ENCODE results near the gene SMOC2.
A peak's percentile ranks its signal among the peaks of the same experiment; 100 is the strongest.

SMOC2 gene

GRCh38 chr6:168647271-168647670 lies 206.3 kb downstream of the SMOC2 start:
- no peak for DNase-seq
- TF ChIP-seq CTCF (IDR thresholded peaks at IDR 0.05) = no peak
- peaks cover 58% of the 10 kb centered on the region for H3K4me1 Mint-ChIP-seq
- peaks cover 3% of the 10 kb centered on the region for H3K27me3 Mint-ChIP-seq (ENCODE audit: low read depth, poor library complexity)
- no peaks in the 10 kb centered on the region for H3K9me3 Mint-ChIP-seq
- no peaks in the 10 kb centered on the region for H3K36me3 Mint-ChIP-seq (ENCODE audit: low read depth)
- no peak overlapping the region for H3K4me3 Mint-ChIP-seq
- H3K27ac Mint-ChIP-seq = peak overlapping the region; percentile 39

GRCh38 chr6:168648240-168649125 lies 207.5 kb downstream of the SMOC2 start:
- DNase-seq = no peak
- peak overlapping the region; percentile 4 for H3K27ac Mint-ChIP-seq

GRCh38 chr6:168649209-168649608 lies 208.2 kb downstream of the SMOC2 start:
- Mint-ChIP-seq H3K27ac (no peak overlapping the region), H3K9me3 (no peaks in the 10 kb centered on the region), H3K4me3 (no peak overlapping the region), H3K36me3 (ENCODE audit: low read depth) (peaks cover 4% of the 10 kb centered on the region), H3K27me3 (ENCODE audit: low read depth, poor library complexity) (peaks cover 3% of the 10 kb centered on the region), H3K4me1 (peaks cover 52% of the 10 kb centered on the region)
- no peak for TF ChIP-seq CTCF (IDR thresholded peaks at IDR 0.05)
- DNase-seq = no peak

More at GRCh38 chr6:168648240-168649125, 207.5 kb downstream of the SMOC2 start:
- no peaks in the 10 kb centered on the region for H3K9me3 Mint-ChIP-seq
- H3K36me3 Mint-ChIP-seq (ENCODE audit: low read depth) = peaks cover 4% of the 10 kb centered on the region
- no peak overlapping the region for H3K4me3 Mint-ChIP-seq
- H3K4me1 Mint-ChIP-seq = peaks cover 54% of the 10 kb centered on the region
- TF ChIP-seq CTCF (IDR thresholded peaks at IDR 0.05) = no peak
- peaks cover 3% of the 10 kb centered on the region for H3K27me3 Mint-ChIP-seq (ENCODE audit: low read depth, poor library complexity)

GRCh38 chr6:168650671-168651111 lies 209.7 kb downstream of the SMOC2 start:
- H3K27ac Mint-ChIP-seq = no peak overlapping the region
- H3K4me3 Mint-ChIP-seq = no peak overlapping the region
- H3K9me3 Mint-ChIP-seq = peaks cover 2% of the 10 kb centered on the region
- no peak for TF ChIP-seq CTCF (IDR thresholded peaks at IDR 0.05)
- peaks cover 4% of the 10 kb centered on the region for H3K36me3 Mint-ChIP-seq (ENCODE audit: low read depth)
- no peak for DNase-seq
- H3K4me1 Mint-ChIP-seq = peaks cover 50% of the 10 kb centered on the region
- peaks cover 3% of the 10 kb centered on the region for H3K27me3 Mint-ChIP-seq (ENCODE audit: low read depth, poor library complexity)

- Mint-ChIP-seq H3K36me3 (ENCODE audit: low read depth) (peaks cover 30% of the 10 kb centered on the region), H3K27ac (no peak overlapping the region), H3K27me3 (ENCODE audit: low read depth, poor library complexity) (no peaks in the 10 kb centered on the region), H3K4me3 (no peak overlapping the region), H3K4me1 (peaks cover 11% of the 10 kb centered on the region), H3K9me3 (peaks cover 38% of the 10 kb centered on the region)
- DNase-seq = no peak
- TF ChIP-seq CTCF (IDR thresholded peaks at IDR 0.05) = no peak
Measured at GRCh38 chr6:168655462-168656152, 214.6 kb downstream of the SMOC2 start.

All from nephron progenitor cell (in vitro differentiated cells).